AG09309 (cell line): Measurements from ENCODE around the gene SMTNL2.

Experiments used
- DNase-seq: peaks from one replicate; pipeline ENCODE4 v3.0.0-alpha.2; 2010; ENCODE audit warnings: low read depth
- H3K4me3 ChIP-seq: 2 replicates; pipeline ENCODE4 v1.5.1; 2011; ENCODE audit warnings: mild to moderate bottlenecking, low read depth, low read length, moderate library complexity; ENCODE audit not compliant: control insufficient read depth
- TF ChIP-seq, protein P1 (sequence below): IDR thresholded peaks from 2 replicates; pipeline ENCODE4 v1.5.1; 2011; ENCODE audit warnings: mild to moderate bottlenecking, low read depth, low read length, inconsistent platforms; ENCODE audit not compliant: insufficient read depth, control insufficient read depth; ENCODE audit errors: missing control alignments

The SMTNL2 gene

DNA sequence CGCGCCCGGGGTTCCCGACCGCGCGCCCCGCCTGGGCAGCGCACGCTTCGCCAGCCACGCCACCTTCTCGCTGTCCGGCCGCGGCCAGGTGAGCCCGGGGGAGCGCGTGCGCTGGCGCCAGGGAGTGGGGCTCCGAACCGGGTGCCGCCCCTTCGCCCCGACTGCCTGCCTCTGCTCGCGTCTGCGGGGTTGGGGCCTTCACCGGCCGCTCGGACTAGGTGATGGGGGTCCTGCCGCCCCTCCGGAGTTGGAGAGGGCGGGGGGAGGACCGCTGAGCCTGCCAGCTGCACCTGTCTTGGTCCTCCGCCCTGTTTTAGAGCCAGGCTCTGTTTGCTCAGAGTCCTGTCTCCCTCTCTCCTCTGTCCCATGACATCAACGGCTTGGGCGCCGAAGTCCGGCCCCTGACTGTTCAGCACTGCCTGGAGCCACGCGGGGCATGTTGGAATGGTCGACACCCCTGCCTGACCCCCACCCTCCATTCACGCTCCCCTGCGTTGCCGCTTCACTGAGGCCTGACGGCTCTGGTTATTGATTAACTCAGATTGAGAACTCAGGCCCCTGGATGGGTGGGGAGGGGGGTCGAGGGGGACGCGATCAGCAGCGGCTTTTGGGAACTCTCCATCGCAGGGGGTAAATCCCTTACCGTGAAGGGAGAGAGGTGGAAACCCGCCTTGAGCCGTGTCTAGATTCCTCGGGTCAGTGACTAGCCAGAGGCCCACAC, 748 bp downstream of the SMTNL2 start:
- DNase-seq, result no peak
- no peak overlapping the region for H3K4me3 ChIP-seq
- TF ChIP-seq, protein P1, sequence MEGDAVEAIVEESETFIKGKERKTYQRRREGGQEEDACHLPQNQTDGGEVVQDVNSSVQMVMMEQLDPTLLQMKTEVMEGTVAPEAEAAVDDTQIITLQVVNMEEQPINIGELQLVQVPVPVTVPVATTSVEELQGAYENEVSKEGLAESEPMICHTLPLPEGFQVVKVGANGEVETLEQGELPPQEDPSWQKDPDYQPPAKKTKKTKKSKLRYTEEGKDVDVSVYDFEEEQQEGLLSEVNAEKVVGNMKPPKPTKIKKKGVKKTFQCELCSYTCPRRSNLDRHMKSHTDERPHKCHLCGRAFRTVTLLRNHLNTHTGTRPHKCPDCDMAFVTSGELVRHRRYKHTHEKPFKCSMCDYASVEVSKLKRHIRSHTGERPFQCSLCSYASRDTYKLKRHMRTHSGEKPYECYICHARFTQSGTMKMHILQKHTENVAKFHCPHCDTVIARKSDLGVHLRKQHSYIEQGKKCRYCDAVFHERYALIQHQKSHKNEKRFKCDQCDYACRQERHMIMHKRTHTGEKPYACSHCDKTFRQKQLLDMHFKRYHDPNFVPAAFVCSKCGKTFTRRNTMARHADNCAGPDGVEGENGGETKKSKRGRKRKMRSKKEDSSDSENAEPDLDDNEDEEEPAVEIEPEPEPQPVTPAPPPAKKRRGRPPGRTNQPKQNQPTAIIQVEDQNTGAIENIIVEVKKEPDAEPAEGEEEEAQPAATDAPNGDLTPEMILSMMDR, result no peak

DNA sequence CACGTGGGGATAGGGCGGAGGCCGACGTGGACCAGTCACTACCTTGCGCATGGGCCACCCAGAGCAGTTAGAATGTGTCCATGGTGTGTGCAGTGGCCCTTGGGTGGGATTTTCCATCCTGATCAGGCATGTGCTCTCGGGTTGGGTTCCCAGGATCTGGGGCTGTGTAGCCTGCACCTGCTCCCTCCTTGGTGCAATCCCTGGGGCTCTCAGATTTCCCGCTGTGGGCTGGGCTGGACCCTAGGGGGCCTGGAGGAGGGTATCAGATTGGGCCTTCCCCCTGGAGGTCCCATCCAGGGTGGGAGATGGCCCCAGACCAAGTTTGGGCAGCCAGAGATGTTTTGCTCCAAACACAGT, 1.3 kb downstream of the SMTNL2 start:
- DNase-seq, result no peak
- no peak overlapping the region for H3K4me3 ChIP-seq
- TF ChIP-seq, protein P1, result no peak

DNA sequence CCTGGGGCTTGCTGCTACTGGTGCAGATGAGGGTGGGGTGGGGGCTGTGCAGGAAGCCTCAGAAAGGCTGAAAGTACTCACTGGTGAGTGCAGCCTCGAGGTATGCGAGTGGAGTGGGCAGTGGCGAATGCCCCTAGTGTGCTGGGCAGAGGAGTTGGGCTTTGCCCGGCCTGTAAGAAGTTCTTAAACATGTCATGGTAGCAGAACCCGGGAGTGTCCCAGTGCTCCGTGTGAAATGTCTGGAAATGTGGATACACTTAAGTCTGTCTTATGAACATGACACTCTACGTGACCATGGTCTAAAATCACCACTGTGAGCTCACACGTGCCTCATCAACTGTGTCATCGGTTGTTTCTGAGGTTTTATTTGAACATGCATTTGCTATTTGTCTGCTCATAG, 1.7 kb downstream of the SMTNL2 start:
- H3K4me3 ChIP-seq, result no peak overlapping the region
- TF ChIP-seq, protein P1, result no peak
- DNase-seq, result no peak

DNA sequence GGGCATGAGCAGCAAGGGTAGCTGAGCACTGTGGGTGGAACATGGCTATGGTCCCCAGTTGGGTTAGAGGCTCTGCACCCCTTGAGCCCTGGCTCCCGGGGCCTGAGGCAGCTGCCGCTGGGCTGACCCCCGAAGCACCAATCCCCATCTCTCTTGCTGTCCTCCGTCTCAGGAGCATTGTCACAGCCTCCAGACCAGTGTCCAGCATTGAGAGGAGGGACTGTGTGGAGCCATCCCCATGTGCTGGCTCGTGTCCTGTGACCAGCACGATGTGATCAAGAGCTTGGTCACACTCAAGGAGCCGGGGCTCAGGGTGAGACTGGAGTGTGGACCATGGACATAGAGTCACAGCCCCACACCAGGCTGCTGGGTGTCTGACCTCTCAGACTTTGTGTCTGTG, 2.9 kb downstream of the SMTNL2 start:
- no peak for DNase-seq
- H3K4me3 ChIP-seq, result no peak overlapping the region
- TF ChIP-seq, protein P1, result no peak

DNA sequence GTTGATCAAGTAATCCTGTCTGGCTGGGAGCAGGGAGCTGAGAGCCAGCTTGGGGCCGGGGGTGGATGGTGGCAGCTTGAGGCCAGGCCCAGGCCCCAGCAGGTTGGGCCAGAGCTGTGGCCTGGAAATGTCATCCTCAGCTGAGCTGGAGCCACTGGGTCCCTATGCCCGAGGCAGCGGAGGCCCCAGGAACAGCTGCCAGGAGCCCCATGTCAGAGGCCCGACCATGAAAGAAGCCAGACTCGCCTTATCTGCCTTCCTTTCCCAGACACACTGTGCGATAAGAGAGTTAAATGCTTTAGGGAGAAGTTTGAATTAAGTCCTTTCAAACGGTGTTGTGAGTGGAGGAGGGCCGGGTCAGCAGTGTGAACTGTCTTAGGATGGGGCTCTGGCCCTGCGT, 3.5 kb downstream of the SMTNL2 start:
- TF ChIP-seq, protein P1, result no peak
- H3K4me3 ChIP-seq, result no peak overlapping the region
- DNase-seq, result no peak

DNA sequence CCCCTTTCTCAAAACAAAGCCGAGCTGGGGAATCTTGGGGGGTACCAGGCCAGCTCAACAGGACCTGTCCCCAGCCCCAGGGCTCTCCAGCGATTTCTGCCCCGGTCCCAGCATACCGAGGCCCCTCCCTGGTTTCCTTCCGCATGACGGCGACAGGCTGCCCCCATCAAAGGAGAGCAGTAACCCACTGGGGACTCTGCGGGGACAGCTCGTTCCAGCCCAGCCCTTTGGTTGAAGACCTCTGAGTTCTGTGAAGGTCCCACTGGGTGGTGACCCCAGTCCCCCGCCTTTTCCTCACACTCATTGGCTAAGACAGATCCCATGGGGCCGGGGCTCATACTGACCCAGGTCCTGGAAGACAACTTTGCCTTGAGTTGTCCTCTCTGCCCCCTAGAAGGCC, 4.1 kb downstream of the SMTNL2 start:
- DNase-seq, result no peak

More for the DNA sequence above, 4.1 kb downstream of the SMTNL2 start:
- TF ChIP-seq, protein P1, result no peak
- H3K4me3 ChIP-seq, result no peak overlapping the region
